Activated T-cell treated with anti-CD3 and anti-CD28 coated beads, Interleukin-2, amount 50 U/mL, for 4 hours (primary cell): ENCODE data around the gene CLSTN2. TPM values are rescaled to one million over a fixed set of nuclear protein-coding genes. Genes with fewer than 3 reads are reported as not detected.

Experiments used
- ATAC-seq, 2 donors: fragments of 200-7000 bp; cut with Tn5 transposase; one replicate each; pipeline ENCODE4 v1.10.0; 2021
- DNase-seq: peaks from one replicate; pipeline ENCODE4 v3.0.0-alpha.2; 2020
- H3K27me3 Mint-ChIP-seq: one replicate; pipeline ENCODE4 v1.8.0; 2021; ENCODE audit warnings: low read depth, mixed read lengths
- H3K36me3 Mint-ChIP-seq: one replicate; pipeline ENCODE4 v1.8.0; 2022; ENCODE audit warnings: mixed read lengths; ENCODE audit not compliant: insufficient read depth
- H3K4me1 Mint-ChIP-seq: one replicate; pipeline ENCODE4 v1.8.0; 2021; ENCODE audit warnings: low read depth, mixed read lengths
- H3K4me3 Mint-ChIP-seq: one replicate; pipeline ENCODE4 v1.8.0; 2021; ENCODE audit warnings: mild to moderate bottlenecking, moderate library complexity, mixed read lengths
- H3K9me3 Mint-ChIP-seq: one replicate; pipeline ENCODE4 v1.8.0; 2021; ENCODE audit warnings: mixed read lengths
- total RNA-seq, 3 donors: library from RNA; stranded (reverse); gene quantifications; one replicate each; pipeline ENCODE4 v1.2.1, GENCODE V29; 2021

Gene CLSTN2
- total RNA-seq, 3 donors from 2014 or later: under 0.01 to 0.10 (median 0.03) TPM

- no peak overlapping the region for H3K4me3 Mint-ChIP-seq
- DNase-seq (no peak), ATAC-seq (no peak)
- H3K27me3 Mint-ChIP-seq: no peaks in the 10 kb centered on the region
- no peaks in the 10 kb centered on the region for H3K9me3 Mint-ChIP-seq
- no peaks in the 10 kb centered on the region for H3K4me1 Mint-ChIP-seq
- no peaks in the 10 kb centered on the region for H3K36me3 Mint-ChIP-seq
Observed at GRCh38 chr3:139954146-139954860, 19.3 kb downstream of the CLSTN2 start.

- Mint-ChIP-seq H3K36me3 (no peaks in the 10 kb centered on the region), H3K4me3 (no peak overlapping the region), H3K4me1 (no peaks in the 10 kb centered on the region), H3K9me3 (no peaks in the 10 kb centered on the region), H3K27me3 (no peaks in the 10 kb centered on the region)
- DNase-seq (no peak), ATAC-seq (no peak)
Observed at GRCh38 chr3:139957844-139958243, 22.9 kb downstream of the CLSTN2 start.

- Mint-ChIP-seq H3K36me3 (no peaks in the 10 kb centered on the region), H3K9me3 (no peaks in the 10 kb centered on the region), H3K27me3 (peaks cover 6% of the 10 kb centered on the region), H3K4me1 (no peaks in the 10 kb centered on the region), H3K4me3 (no peak overlapping the region)
- ATAC-seq: no peak
- DNase-seq: no peak
Observed at GRCh38 chr3:139969386-139969785, 34.4 kb downstream of the CLSTN2 start.

- Mint-ChIP-seq H3K36me3 (no peaks in the 10 kb centered on the region), H3K4me1 (no peaks in the 10 kb centered on the region), H3K4me3 (no peak overlapping the region), H3K9me3 (no peaks in the 10 kb centered on the region), H3K27me3 (peaks cover 6% of the 10 kb centered on the region)
- DNase-seq (no peak), ATAC-seq (no peak)
Observed at GRCh38 chr3:139970526-139970925, 35.5 kb downstream of the CLSTN2 start.

- DNase-seq (no peak), ATAC-seq (no peak)
- H3K27me3 Mint-ChIP-seq: no peaks in the 10 kb centered on the region
- H3K9me3 Mint-ChIP-seq: no peaks in the 10 kb centered on the region
- no peak overlapping the region for H3K4me3 Mint-ChIP-seq
- H3K36me3 Mint-ChIP-seq: no peaks in the 10 kb centered on the region
- no peaks in the 10 kb centered on the region for H3K4me1 Mint-ChIP-seq
Observed at GRCh38 chr3:139974809-139975425, 39.9 kb downstream of the CLSTN2 start.

GRCh38 chr3:139975594-139976365 lies 40.8 kb downstream of the CLSTN2 start:
- Mint-ChIP-seq H3K4me3 (no peak overlapping the region), H3K9me3 (no peaks in the 10 kb centered on the region), H3K36me3 (no peaks in the 10 kb centered on the region), H3K27me3 (no peaks in the 10 kb centered on the region), H3K4me1 (no peaks in the 10 kb centered on the region)
- no peak for DNase-seq
- ATAC-seq: no peak

GRCh38 chr3:139978966-139979365 lies 44.0 kb downstream of the CLSTN2 start:
- Mint-ChIP-seq H3K9me3 (no peaks in the 10 kb centered on the region), H3K36me3 (no peaks in the 10 kb centered on the region), H3K27me3 (no peaks in the 10 kb centered on the region), H3K4me3 (no peak overlapping the region), H3K4me1 (no peaks in the 10 kb centered on the region)
- DNase-seq (no peak), ATAC-seq (no peak)

- Mint-ChIP-seq H3K4me1 (no peaks in the 10 kb centered on the region), H3K9me3 (no peaks in the 10 kb centered on the region), H3K36me3 (no peaks in the 10 kb centered on the region), H3K4me3 (no peak overlapping the region), H3K27me3 (no peaks in the 10 kb centered on the region)
- DNase-seq (no peak), ATAC-seq (no peak)
Observed at GRCh38 chr3:139979991-139980390, 45.0 kb downstream of the CLSTN2 start.

GRCh38 chr3:139982404-139982803 lies 47.4 kb downstream of the CLSTN2 start:
- Mint-ChIP-seq H3K4me1 (no peaks in the 10 kb centered on the region), H3K36me3 (no peaks in the 10 kb centered on the region), H3K9me3 (no peaks in the 10 kb centered on the region), H3K4me3 (no peak overlapping the region), H3K27me3 (no peaks in the 10 kb centered on the region)
- DNase-seq (no peak), ATAC-seq (no peak)

- Mint-ChIP-seq H3K9me3 (no peaks in the 10 kb centered on the region), H3K4me1 (no peaks in the 10 kb centered on the region), H3K27me3 (no peaks in the 10 kb centered on the region), H3K36me3 (no peaks in the 10 kb centered on the region), H3K4me3 (no peak overlapping the region)
- DNase-seq (no peak), ATAC-seq (no peak)
Observed at GRCh38 chr3:139985576-139985975, 50.6 kb downstream of the CLSTN2 start.

GRCh38 chr3:139987908-139988307 lies 52.9 kb downstream of the CLSTN2 start:
- ATAC-seq (no peak), DNase-seq (no peak)
- Mint-ChIP-seq H3K36me3 (no peaks in the 10 kb centered on the region), H3K9me3 (no peaks in the 10 kb centered on the region), H3K4me3 (no peak overlapping the region), H3K4me1 (no peaks in the 10 kb centered on the region), H3K27me3 (no peaks in the 10 kb centered on the region)

GRCh38 chr3:139988472-139989156 lies 53.6 kb downstream of the CLSTN2 start:
- Mint-ChIP-seq H3K36me3 (no peaks in the 10 kb centered on the region), H3K4me1 (no peaks in the 10 kb centered on the region), H3K9me3 (no peaks in the 10 kb centered on the region), H3K4me3 (no peak overlapping the region), H3K27me3 (no peaks in the 10 kb centered on the region)
- ATAC-seq (no peak), DNase-seq (no peak)

- Mint-ChIP-seq H3K9me3 (no peaks in the 10 kb centered on the region), H3K36me3 (no peaks in the 10 kb centered on the region), H3K4me1 (no peaks in the 10 kb centered on the region), H3K27me3 (peaks cover 2% of the 10 kb centered on the region), H3K4me3 (no peak overlapping the region)
- ATAC-seq (no peak), DNase-seq (no peak)
Observed at GRCh38 chr3:139994891-139995290, 59.9 kb downstream of the CLSTN2 start.

- no peak for ATAC-seq
- Mint-ChIP-seq H3K4me1 (no peaks in the 10 kb centered on the region), H3K4me3 (no peak overlapping the region), H3K27me3 (peaks cover 7% of the 10 kb centered on the region), H3K36me3 (no peaks in the 10 kb centered on the region), H3K9me3 (no peaks in the 10 kb centered on the region)
- DNase-seq: no peak
Observed at GRCh38 chr3:140004271-140004670, 69.3 kb downstream of the CLSTN2 start.
